Mesendoderm (in vitro differentiated cells): ENCODE data around the gene PHF2.

Experiments used
- DNase-seq: peaks from one replicate; pipeline ENCODE4 v3.0.0; 2013
- H2AK5ac ChIP-seq: 2 replicates; pipeline ENCODE4 v1.6.1; 2013; ENCODE audit warnings: low read length, inconsistent platforms
- H2BK120ac ChIP-seq: 2 replicates; pipeline ENCODE4 v1.6.1; 2013; ENCODE audit warnings: low read depth, mild to moderate bottlenecking, low read length, moderate library complexity, mixed read lengths
- H2BK15ac ChIP-seq: replicated peaks from 2 replicates; pipeline ENCODE4 v1.6.1; 2013; ENCODE audit warnings: low read depth, mild to moderate bottlenecking, moderate library complexity
- H2BK5ac ChIP-seq: 2 replicates; pipeline ENCODE4 v1.6.1; 2013; ENCODE audit warnings: low read length, inconsistent platforms
- H3K18ac ChIP-seq: 2 replicates; pipeline ENCODE4 v1.6.1; 2013; ENCODE audit warnings: mild to moderate bottlenecking, low read length, mixed read lengths
- H3K23ac ChIP-seq: one replicate; pipeline ENCODE4 v1.6.1; 2013; ENCODE audit warnings: low read length
- H3K27ac ChIP-seq: 2 replicates; pipeline ENCODE4 v1.5.1; 2013; ENCODE audit warnings: low read depth, mild to moderate bottlenecking, inconsistent platforms, low read length, moderate library complexity
- H3K27me3 ChIP-seq: 2 replicates; pipeline ENCODE4 v1.6.1; 2013; ENCODE audit warnings: low read length, control low read depth, mild to moderate bottlenecking, inconsistent platforms; ENCODE audit not compliant: insufficient read depth, poor library complexity
- H3K36me3 ChIP-seq: 2 replicates; pipeline ENCODE4 v1.6.1; 2013; ENCODE audit warnings: low read length, inconsistent platforms; ENCODE audit not compliant: control insufficient read depth, insufficient read depth
- H3K4ac ChIP-seq: one replicate; pipeline ENCODE4 v1.6.1; 2013; ENCODE audit warnings: low read depth, mild to moderate bottlenecking, low read length, moderate library complexity
- H3K4me1 ChIP-seq: 2 replicates; pipeline ENCODE4 v1.6.1; 2013; ENCODE audit warnings: low read depth, low read length, inconsistent platforms; ENCODE audit not compliant: control insufficient read depth
- H3K4me2 ChIP-seq: 2 replicates; pipeline ENCODE4 v1.6.1; 2013; ENCODE audit warnings: low read length
- H3K4me3 ChIP-seq: 2 replicates; pipeline ENCODE4 v1.5.1; 2013; ENCODE audit warnings: mild to moderate bottlenecking, low read length
- H3K56ac ChIP-seq: one replicate; pipeline ENCODE4 v1.6.1; 2013; ENCODE audit warnings: low read length
- H3K79me1 ChIP-seq: 2 replicates; pipeline ENCODE4 v1.6.1; 2013; ENCODE audit warnings: low read length, inconsistent platforms
- H3K79me2 ChIP-seq: 2 replicates; pipeline ENCODE4 v1.6.1; 2013; ENCODE audit warnings: mild to moderate bottlenecking, low read length; ENCODE audit not compliant: control insufficient read depth, insufficient read depth
- H3K9ac ChIP-seq: 2 replicates; pipeline ENCODE4 v1.6.1; 2013; ENCODE audit warnings: low read length, inconsistent platforms
- H4K5ac ChIP-seq: one replicate; pipeline ENCODE4 v1.6.1; 2013; ENCODE audit warnings: low read length
- H4K8ac ChIP-seq: one replicate; pipeline ENCODE4 v1.6.1; 2013; ENCODE audit warnings: low read depth, mild to moderate bottlenecking, control low read depth, low read length, moderate library complexity
- WGBS: extraction: QIAGEN DNeasy Blood & Tissue Kit; methylation state at CpG from one replicate; pipeline ENCODE4 v1.1.7; 2013; ENCODE audit warnings: low lambda C conversion rate, missing lambda C conversion rate; ENCODE audit not compliant: insufficient coverage; ENCODE audit errors: extremely low coverage; 5-methylcytosine and 5-hydroxymethylcytosine counted together

Gene PHF2

DNA sequence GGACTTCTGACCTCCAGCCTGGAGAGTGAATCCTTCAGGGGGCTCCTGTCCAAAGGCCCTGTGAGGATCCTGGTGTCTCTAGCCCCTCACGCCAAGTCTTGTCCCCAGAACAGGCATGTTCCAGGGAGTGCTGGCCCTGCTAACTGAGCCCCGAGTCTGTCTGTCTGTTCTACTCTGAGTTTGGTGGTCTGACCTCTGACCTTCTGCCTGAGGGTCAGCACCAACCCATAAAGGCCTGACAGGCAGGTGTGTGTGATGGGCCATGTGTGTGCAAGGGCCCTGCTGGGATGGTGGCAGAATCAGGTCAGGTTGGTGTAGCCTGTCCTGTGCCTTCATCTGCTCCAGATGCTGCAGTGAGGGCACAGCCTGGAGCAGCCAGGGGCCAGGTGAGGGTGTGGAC lies 46.3 kb downstream of the PHF2 start:
- no peak for DNase-seq
- no peaks in the 10 kb centered on the region for H3K4me1 ChIP-seq
- H4K5ac ChIP-seq: no peak overlapping the region
- no peak overlapping the region for H3K18ac ChIP-seq
- no peak overlapping the region for H3K4me3 ChIP-seq
- H3K79me2 ChIP-seq: peaks cover 3% of the 10 kb centered on the region
- no peak overlapping the region for H2BK5ac ChIP-seq
- peaks cover 20% of the 10 kb centered on the region for H3K79me1 ChIP-seq
- H4K8ac ChIP-seq: no peak overlapping the region
- no peak overlapping the region for H3K56ac ChIP-seq
- H3K4me2 ChIP-seq: no peak overlapping the region
- H3K4ac ChIP-seq: no peak overlapping the region
- no peak overlapping the region for H3K9ac ChIP-seq
- H3K27ac ChIP-seq: no peak overlapping the region
- H3K23ac ChIP-seq: no peak overlapping the region
- H2AK5ac ChIP-seq: no peak overlapping the region
- no peak overlapping the region for H2BK120ac ChIP-seq
- H3K36me3 ChIP-seq: no peaks in the 10 kb centered on the region
- no peaks in the 10 kb centered on the region for H3K27me3 ChIP-seq
- no peak overlapping the region for H2BK15ac ChIP-seq
- WGBS: no CpG with 5 or more reads among the region's 2 CpGs

DNA sequence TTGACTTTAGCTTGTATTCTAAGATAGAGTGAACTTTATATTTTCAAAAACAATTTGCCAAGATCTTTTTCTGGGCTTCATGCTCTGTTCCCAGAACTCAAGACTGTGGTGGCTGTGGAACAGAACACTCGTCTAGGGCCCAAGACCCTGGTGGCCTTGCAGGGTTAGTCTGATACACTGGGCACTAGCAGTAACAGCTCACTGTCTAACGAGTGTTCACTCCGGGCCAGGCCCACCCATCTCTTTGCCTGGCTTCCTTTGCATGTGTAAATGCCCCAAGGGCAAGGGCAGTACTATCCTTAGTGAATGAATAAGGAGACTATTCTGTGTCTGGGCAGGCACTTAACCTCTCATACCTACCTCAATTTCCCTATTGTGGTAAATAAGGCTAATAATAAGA lies 47.4 kb downstream of the PHF2 start:
- Histone ChIP-seq H2BK120ac (no peak overlapping the region), H3K4me2 (no peak overlapping the region), H3K23ac (no peak overlapping the region), H3K27ac (no peak overlapping the region), H3K9ac (no peak overlapping the region), H2AK5ac (no peak overlapping the region), H4K5ac (no peak overlapping the region), H3K79me1 (peaks cover 18% of the 10 kb centered on the region), H3K56ac (no peak overlapping the region), H4K8ac (no peak overlapping the region), H3K18ac (no peak overlapping the region), H3K4me3 (no peak overlapping the region), H3K36me3 (no peaks in the 10 kb centered on the region), H2BK15ac (no peak overlapping the region), H3K4ac (no peak overlapping the region), H3K79me2 (peaks cover 3% of the 10 kb centered on the region), H2BK5ac (no peak overlapping the region), H3K4me1 (no peaks in the 10 kb centered on the region), H3K27me3 (no peaks in the 10 kb centered on the region)
- DNase-seq: no peak
- WGBS: no CpG with 5 or more reads among the region's 3 CpGs

DNA sequence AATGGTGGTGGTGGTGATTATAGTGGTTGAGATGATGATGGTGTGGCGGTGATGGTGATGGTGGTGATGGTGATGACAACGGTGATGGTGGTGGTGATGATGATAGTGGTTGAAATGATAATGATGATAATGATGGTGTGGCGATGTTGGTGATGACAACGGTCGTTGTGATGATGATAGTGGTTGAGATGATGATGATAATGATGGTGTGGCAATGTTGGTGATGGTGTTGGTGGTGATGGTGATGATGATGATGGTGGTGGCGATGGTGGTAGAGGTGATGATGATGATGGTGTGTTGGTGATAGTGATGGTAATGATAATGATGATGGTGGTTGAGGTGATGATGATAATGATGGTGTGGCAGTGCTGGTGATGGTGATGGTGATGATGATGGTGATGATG lies 48.0 kb downstream of the PHF2 start:
- no peak for DNase-seq
- H4K8ac ChIP-seq: no peak overlapping the region
- no peaks in the 10 kb centered on the region for H3K4me1 ChIP-seq
- no peak overlapping the region for H4K5ac ChIP-seq
- no peak overlapping the region for H2BK15ac ChIP-seq
- no peak overlapping the region for H3K9ac ChIP-seq
- no peak overlapping the region for H3K27ac ChIP-seq
- no peak overlapping the region for H2AK5ac ChIP-seq
- no peaks in the 10 kb centered on the region for H3K27me3 ChIP-seq
- no peak overlapping the region for H2BK5ac ChIP-seq
- H3K4ac ChIP-seq: no peak overlapping the region
- H3K4me2 ChIP-seq: no peak overlapping the region
- WGBS: 100% methylated on average over 4 of the region's 6 CpGs
- H3K4me3 ChIP-seq: no peak overlapping the region
- H3K79me1 ChIP-seq: peaks cover 18% of the 10 kb centered on the region
- no peaks in the 10 kb centered on the region for H3K36me3 ChIP-seq
- H3K18ac ChIP-seq: no peak overlapping the region
- no peak overlapping the region for H2BK120ac ChIP-seq
- no peak overlapping the region for H3K56ac ChIP-seq
- no peak overlapping the region for H3K23ac ChIP-seq
- peaks cover 3% of the 10 kb centered on the region for H3K79me2 ChIP-seq

DNA sequence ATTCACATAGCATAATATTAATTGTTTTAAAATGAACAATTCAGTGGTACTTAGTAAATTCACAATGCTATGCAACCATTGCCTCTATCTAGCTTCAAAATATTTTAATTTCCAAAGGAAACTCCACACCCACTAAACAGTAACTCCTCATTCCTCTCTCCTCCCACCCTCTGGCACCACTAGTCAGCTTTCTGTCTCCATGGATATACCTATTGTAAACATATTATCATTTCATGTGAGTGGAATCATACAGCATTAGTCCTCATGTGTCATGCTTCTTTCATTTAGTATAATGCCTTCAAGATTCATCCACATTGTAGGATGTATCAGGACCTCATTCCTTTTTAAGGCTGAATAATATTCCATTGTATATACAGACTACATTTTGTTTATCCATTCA lies 48.6 kb downstream of the PHF2 start:
- Histone ChIP-seq H3K27me3 (no peaks in the 10 kb centered on the region), H3K23ac (no peak overlapping the region), H3K4me1 (no peaks in the 10 kb centered on the region), H4K5ac (no peak overlapping the region), H2AK5ac (no peak overlapping the region), H3K79me2 (peaks cover 3% of the 10 kb centered on the region), H3K4me3 (no peak overlapping the region), H3K27ac (no peak overlapping the region), H2BK15ac (no peak overlapping the region), H3K79me1 (peaks cover 18% of the 10 kb centered on the region), H3K4ac (no peak overlapping the region), H2BK120ac (no peak overlapping the region), H3K18ac (no peak overlapping the region), H2BK5ac (no peak overlapping the region), H3K36me3 (no peaks in the 10 kb centered on the region), H4K8ac (no peak overlapping the region), H3K9ac (no peak overlapping the region), H3K4me2 (no peak overlapping the region), H3K56ac (no peak overlapping the region)
- no peak for DNase-seq

DNA sequence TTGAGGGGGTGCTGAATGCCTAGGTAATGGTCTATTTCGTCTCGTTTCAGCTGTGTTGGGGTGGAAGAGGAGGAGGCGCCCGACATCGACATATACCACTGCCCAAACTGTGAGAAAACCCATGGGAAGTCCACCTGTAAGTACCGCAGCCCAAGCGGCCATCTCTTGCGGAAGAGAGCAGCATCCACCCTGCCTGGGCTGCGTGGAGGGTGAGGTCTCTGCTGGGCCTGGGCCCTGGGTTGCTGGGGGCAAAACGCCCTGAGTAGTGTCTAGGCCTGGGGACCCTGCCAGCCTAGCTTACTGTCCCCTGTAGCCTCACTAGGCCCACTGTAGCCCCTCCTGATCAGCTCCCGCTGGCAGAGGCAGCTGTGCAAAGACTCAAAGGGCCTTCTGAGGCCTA lies 53.5 kb downstream of the PHF2 start:
- no CpG with 5 or more reads among the region's 11 CpGs for WGBS
- Histone ChIP-seq H3K4me2 (no peak overlapping the region), H3K79me2 (no peaks in the 10 kb centered on the region)

DNA sequence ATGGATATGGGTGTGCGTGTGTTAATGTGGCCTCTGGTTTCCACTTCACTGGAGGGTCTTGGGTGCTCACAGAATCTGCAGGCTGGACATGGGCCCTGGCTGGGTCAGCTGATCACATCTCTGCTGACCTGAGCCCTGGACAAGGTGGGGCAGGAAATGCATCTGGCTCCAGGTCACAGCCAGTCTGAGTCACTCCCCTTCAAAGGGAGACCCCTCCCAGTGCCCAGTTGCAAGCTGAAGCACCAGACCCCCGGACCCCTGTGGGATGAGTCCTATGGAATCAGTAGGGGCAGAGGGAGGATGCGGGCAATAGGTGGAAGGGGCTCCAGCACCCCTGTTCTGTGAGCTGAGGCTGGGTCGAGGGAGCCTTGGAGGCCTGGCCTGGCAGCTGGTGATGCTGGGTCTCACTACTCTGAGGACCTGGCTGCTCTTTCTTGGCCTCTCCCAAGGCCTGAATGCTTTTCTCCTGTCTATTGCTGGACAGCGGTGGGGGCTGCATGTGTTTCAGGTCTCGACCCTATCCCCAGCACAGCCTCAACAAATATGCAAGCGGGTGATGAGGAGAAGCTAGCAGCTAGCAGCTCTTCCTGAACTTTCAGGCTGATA lies 54.5 kb downstream of the PHF2 start:
- no peaks in the 10 kb centered on the region for H3K36me3 ChIP-seq
- no CpG with 5 or more reads among the region's 7 CpGs for WGBS
- no peak for DNase-seq
- H3K18ac ChIP-seq: no peak overlapping the region
- H3K27ac ChIP-seq: no peak overlapping the region
- H3K79me1 ChIP-seq: peaks cover 2% of the 10 kb centered on the region
- H3K27me3 ChIP-seq: no peaks in the 10 kb centered on the region
- H2BK5ac ChIP-seq: no peak overlapping the region
- no peak overlapping the region for H3K4me2 ChIP-seq
- H2BK120ac ChIP-seq: no peak overlapping the region
- no peak overlapping the region for H3K4me3 ChIP-seq
- no peak overlapping the region for H3K9ac ChIP-seq
- no peak overlapping the region for H2AK5ac ChIP-seq
- no peaks in the 10 kb centered on the region for H3K79me2 ChIP-seq
- no peak overlapping the region for H3K56ac ChIP-seq
- H2BK15ac ChIP-seq: no peak overlapping the region
- H3K4ac ChIP-seq: no peak overlapping the region
- H4K5ac ChIP-seq: no peak overlapping the region
- H4K8ac ChIP-seq: no peak overlapping the region
- H3K23ac ChIP-seq: no peak overlapping the region
- no peaks in the 10 kb centered on the region for H3K4me1 ChIP-seq

More for the DNA sequence above, 53.5 kb downstream of the PHF2 start:
- Histone ChIP-seq H4K5ac (no peak overlapping the region), H3K27ac (no peak overlapping the region), H4K8ac (no peak overlapping the region), H3K79me1 (peaks cover 2% of the 10 kb centered on the region), H2BK120ac (no peak overlapping the region), H3K4me1 (no peaks in the 10 kb centered on the region), H3K18ac (no peak overlapping the region), H2BK5ac (no peak overlapping the region), H3K9ac (no peak overlapping the region), H3K4me3 (no peak overlapping the region), H3K27me3 (no peaks in the 10 kb centered on the region), H3K23ac (no peak overlapping the region), H3K56ac (no peak overlapping the region), H3K36me3 (no peaks in the 10 kb centered on the region), H3K4ac (no peak overlapping the region), H2BK15ac (no peak overlapping the region), H2AK5ac (no peak overlapping the region)
- DNase-seq: no peak
